Subcutaneous adipose tissue (tissue), 4 donors: ENCODE measurements around the gene EML5. TPM values are rescaled to one million over a fixed set of nuclear protein-coding genes. Genes with fewer than 3 reads are reported as not detected.

ENCODE experiments used
- CTCF ChIP-seq: fragments of 450-650 bp; IDR thresholded peaks from one replicate; pipeline ENCODE4 v1.5.1; 2016; ENCODE audit warnings: low read depth, mild to moderate bottlenecking, control low read depth, antibody characterized with exemption, moderate library complexity
- total RNA-seq, 4 donors: library from RNA; depleted of rRNA; stranded (reverse); fragments of >200 nt; gene quantifications; one replicate each; pipeline ENCODE4 v1.1.0, GENCODE V29; 2016

The EML5 gene
- total RNA-seq, 4 donors from 2014 or later: 0.19 to 1.1 (median 0.33) TPM

GRCh38 chr14:88727057-88727456 is 65.7 kb downstream of the EML5 start:
- no peak for TF ChIP-seq CTCF

GRCh38 chr14:88710709-88711108 is 82.0 kb downstream of the EML5 start:
- TF ChIP-seq CTCF: no peak

GRCh38 chr14:88707088-88707487 is 85.7 kb downstream of the EML5 start:
- no peak for TF ChIP-seq CTCF

GRCh38 chr14:88706425-88706824 is 86.3 kb downstream of the EML5 start:
- no peak for TF ChIP-seq CTCF

GRCh38 chr14:88698651-88699050 is 94.1 kb downstream of the EML5 start:
- no peak for TF ChIP-seq CTCF

- TF ChIP-seq CTCF: no peak
Observed at GRCh38 chr14:88695870-88696269, 96.9 kb downstream of the EML5 start.

GRCh38 chr14:88688386-88688785 is 104.4 kb downstream of the EML5 start:
- no peak for TF ChIP-seq CTCF
